ENCODE measurements around the gene EPHA2.

The EPHA2 gene

GRCh38 chr1:16183765-16184556, 28.1 kb upstream of the EPHA2 start:
- no peak for DNase-seq (ENCODE audit: low spot score)

- DNase-seq (ENCODE audit: low spot score), result no peak
These were observed 27.3 kb upstream of the EPHA2 start for GRCh38 chr1:16183179-16183578.

- DNase-seq (ENCODE audit: low spot score), result no peak
These were observed 26.2 kb upstream of the EPHA2 start for GRCh38 chr1:16181887-16182719.

GRCh38 chr1:16180291-16180824, 24.5 kb upstream of the EPHA2 start:
- DNase-seq (ENCODE audit: low spot score), result no peak

- DNase-seq (ENCODE audit: low spot score), result no peak
These were observed 23.0 kb upstream of the EPHA2 start for GRCh38 chr1:16178596-16179497.

GRCh38 chr1:16177306-16177705, 21.4 kb upstream of the EPHA2 start:
- DNase-seq (ENCODE audit: low spot score), result no peak

- no peak for DNase-seq (ENCODE audit: low spot score)
These were observed 20.8 kb upstream of the EPHA2 start for GRCh38 chr1:16176653-16177052.

GRCh38 chr1:16175610-16176553, 20.0 kb upstream of the EPHA2 start:
- DNase-seq (ENCODE audit: low spot score), result no peak

- DNase-seq (ENCODE audit: low spot score), result no peak
These were observed 19.2 kb upstream of the EPHA2 start for GRCh38 chr1:16174886-16175598.

GRCh38 chr1:16174261-16174868, 18.5 kb upstream of the EPHA2 start:
- DNase-seq (ENCODE audit: low spot score), result no peak

- DNase-seq (ENCODE audit: low spot score), result no peak
These were observed 17.8 kb upstream of the EPHA2 start for GRCh38 chr1:16173447-16174260.

GRCh38 chr1:16172964-16173446, 17.1 kb upstream of the EPHA2 start:
- no peak for DNase-seq (ENCODE audit: low spot score)

- DNase-seq (ENCODE audit: low spot score), result no peak
These were observed 16.5 kb upstream of the EPHA2 start for GRCh38 chr1:16172218-16172830.

GRCh38 chr1:16171314-16172151, 15.7 kb upstream of the EPHA2 start:
- no peak for DNase-seq (ENCODE audit: low spot score)

GRCh38 chr1:16170283-16170673, 14.4 kb upstream of the EPHA2 start:
- no peak for DNase-seq (ENCODE audit: low spot score)

GRCh38 chr1:16168622-16169360, 12.9 kb upstream of the EPHA2 start:
- no peak for DNase-seq (ENCODE audit: low spot score)

Data from SK-N-DZ (cell line).